SH-SY5Y (cell line): ENCODE measurements around the gene CREBBP.

Source experiments
- GATA2 ChIP-seq: IDR thresholded peaks from 2 replicates; pipeline ENCODE4 v1.6.1; 2011; ENCODE audit warnings: mild to moderate bottlenecking, low read depth, low read length
- GATA3 ChIP-seq: IDR thresholded peaks from 2 replicates; pipeline ENCODE4 v1.6.1; 2011; ENCODE audit warnings: low read depth, mild to moderate bottlenecking, low read length, moderate library complexity

The CREBBP gene

DNA sequence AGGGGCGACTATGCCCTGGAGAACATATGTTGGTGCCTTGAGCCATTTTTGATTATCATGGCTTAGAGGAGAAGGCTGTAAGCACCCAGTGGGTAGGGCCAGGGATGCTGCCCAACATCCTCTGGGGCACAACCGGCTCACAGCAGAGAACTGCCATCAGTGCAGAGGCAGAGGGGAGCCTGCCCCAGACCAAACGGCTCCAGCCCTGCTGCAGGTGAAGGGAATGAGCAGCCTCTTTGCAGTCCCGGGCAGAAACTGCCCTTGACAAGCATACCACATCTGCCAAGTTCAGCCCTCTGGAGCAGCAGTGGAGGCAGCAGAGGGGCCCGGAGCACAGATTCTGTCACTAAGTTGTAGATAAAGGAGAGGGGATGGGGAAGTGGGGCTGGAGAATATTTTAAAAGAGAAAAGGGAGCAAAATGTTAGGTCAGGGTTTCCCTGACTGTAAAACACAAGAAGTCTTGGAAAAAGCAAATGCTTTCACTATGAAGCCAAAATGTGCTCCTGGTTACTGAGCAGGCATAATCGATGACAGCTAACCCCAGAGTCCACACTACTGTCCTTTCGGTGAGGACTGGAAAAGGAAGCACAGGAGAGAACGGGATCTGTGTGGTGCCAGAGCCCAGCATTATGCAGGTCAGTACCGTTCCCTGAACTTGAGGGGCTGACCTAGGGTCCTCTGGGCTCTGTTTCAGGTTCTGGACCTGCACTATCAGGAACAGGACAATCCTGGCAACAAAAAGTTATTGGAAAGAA, 72.0 kb downstream of the CREBBP start:
- TF ChIP-seq GATA3 (no peak), GATA2 (no peak)

DNA sequence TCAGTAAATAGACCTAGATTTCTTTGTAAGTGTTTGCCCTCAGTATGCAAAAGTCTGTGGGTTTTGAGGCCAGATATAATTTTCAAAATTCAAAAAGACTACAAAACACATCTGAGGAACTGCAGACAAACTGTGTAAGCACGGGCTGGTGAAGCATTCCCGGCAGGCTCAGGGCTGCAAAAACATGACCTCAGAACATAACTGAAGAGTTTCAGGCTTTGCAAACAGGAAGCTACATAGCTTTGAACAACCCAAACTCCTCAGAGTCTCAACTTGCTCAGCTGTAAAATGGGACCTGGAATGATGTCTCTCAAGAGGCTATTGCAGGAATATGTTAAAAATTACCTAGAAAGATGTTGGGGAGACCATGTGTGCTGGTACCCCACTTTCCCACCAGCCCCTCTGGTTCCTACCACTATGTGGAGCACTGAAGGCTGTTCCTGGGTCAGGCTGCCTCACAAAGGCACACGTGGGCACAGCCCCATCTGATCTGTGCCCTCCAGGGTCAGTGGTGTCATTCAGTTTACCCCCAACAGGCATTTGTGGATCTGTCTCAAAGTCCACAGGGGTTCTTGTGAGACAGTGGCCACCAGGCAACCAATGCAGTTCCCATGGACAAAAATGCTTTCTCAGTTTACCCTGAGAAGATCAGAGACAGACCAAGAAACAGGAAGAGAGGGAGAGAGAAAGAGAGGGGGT, 72.9 kb downstream of the CREBBP start:
- no peak for TF ChIP-seq GATA2
- no peak for TF ChIP-seq GATA3

DNA sequence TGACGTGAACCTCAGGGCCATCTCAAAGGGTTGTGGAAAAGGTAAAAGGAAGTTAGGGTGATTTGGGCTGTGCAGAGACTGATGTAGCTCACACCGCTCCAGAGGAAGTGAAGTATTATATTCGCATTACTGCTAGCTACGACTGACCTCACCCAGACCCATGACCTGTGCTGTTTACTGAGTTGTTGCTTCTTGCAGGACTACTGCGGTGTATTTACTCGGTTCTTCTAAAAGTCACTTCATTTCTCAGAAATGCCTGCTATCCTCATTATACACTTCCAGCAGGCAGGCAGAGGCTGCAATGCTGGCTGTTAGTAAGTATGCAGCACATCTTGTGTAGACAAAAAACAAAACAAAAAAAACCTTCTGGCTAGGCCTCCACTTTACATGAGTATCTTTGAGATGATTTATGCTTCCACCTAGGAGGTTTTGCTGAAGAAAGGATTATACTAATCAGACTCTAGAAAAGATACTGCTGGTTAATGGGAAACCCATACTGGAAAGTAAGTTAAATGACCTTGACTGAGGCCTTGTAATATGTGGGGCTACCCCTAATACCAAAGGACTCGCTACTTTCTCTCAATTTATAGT, 76.0 kb downstream of the CREBBP start:
- TF ChIP-seq GATA2 (no peak), GATA3 (no peak)

DNA sequence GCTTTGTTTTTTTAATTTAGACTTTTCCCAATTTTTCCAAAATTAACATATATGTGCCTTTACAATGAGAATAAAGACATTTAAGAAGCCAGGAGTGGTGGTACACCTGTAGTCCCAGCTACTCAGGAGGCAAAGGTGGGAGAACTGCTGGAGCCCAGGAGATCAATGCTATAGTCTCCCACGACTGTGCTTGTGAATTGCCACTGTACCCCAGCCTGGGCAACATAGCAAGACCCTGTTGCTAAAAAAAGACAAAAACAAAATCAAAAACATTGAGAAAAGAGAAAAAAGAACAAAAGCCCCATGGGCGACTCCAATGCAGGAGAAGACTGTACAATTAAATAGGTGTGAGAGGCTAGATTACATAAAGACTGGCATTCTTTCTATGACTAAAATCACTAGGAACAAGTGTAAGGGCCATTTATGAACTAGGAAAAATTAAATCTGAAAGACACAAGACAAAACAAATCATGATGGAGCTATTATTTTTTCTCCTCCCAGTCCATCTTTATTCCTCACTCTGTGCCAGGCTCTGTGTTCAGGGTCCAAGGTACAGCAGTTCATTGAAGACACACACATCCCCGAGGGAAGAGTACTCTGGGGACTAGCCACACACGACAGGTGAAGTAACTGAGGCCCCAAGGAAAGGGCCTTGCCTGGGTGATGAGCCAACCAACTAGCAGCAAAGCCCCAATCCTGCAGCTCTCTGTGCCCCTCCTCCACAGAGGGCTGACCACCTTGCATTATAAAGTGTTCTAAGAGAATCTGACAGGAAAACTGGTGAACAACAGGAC, 79.8 kb downstream of the CREBBP start:
- no peak for TF ChIP-seq GATA3

DNA sequence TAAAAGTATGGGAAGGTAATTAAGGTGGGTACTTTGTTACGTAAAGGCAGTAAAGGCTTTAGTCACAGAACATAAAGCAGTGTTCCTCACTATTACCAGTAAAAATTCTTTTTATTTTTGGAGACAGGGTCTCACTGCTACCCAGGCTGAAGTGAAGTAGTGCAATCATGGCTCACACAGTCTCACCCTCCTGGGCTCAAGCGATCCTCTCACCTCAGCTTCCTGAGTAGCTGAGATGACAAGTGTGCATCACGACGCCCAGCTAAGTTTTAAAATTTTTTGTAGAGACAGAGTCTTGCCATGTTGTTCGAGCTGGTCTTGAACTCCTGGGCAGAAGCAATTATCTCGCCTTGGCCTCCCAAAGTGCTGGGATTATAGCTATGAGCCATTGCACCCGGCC, 80.5 kb downstream of the CREBBP start:
- no peak for TF ChIP-seq GATA2
- no peak for TF ChIP-seq GATA3

DNA sequence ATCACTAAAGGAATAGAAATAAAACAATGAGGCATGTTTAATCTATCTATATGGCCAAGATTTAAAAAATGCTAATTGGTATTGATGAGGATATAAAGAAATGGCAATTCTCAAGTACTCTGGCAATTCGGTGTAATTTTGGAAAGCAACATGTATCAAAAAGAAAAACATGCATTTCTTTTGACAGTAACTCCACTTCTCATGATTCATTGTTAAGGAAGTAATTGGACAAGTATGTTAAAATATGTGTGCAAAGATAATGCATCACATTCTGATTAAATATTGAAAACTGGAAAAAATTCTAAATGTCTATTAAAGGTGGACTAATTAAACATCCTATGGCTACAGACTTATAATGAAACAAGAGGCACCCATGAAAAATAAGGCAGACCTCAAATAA, 81.2 kb downstream of the CREBBP start:
- TF ChIP-seq GATA3, result no peak
- no peak for TF ChIP-seq GATA2

DNA sequence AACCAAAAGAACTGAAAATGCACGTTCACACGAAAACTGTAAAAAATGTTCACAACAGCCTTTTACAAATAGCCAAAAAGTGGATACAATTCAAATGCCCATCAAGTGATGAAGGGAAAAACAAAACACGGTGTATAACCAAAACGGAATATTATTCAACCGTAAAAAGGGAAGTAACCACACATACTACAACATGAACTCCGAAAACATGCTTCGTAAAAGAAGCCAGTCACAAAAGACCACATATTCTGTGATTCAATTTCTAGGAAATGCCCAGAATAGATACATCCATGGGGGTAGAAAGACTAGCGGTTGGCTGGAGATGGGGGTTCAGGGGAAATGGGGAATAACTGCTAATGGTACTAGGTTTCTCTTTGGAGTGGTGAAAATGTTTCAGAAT, 81.7 kb downstream of the CREBBP start:
- no peak for TF ChIP-seq GATA2
- no peak for TF ChIP-seq GATA3

DNA sequence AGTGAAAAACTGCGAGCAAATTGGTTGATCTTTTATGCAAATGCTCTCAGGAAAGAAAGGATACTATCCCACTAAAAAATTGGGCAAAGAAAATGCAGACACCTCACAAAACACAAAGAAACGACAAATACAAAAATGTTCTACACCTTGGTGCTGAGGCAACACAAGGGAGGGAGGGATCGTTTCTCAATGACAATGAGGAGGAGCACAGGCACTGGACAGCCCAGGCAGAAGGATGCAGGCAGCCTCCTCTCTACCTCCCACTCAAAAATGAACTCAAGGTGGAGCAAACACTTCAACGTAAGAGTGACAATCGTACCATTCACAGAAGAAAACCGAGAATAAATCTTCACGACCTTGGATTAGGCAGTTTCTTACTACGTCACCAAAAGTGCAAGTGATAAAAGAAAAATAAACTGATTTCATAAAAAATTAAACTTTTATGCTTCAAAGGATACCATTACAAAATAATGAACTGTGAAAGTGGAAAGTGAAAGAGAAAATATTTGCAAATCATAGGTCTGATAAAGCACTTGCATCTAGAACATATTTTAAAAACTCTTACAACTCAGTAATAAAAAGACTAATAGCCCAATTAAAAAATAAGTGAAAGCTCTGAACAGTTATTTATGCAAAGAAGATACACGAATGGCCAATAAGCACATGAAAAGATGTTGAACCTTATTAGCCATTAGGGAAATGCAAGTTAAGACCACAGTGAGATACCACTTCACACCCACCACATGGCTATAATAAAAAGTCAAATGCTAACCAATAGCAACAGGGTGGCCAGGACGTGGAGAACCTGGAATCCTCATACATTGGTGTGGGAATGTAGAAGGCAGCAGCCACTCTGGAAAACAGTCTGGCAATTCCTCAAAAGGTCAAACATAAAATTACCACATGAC, 82.4 kb downstream of the CREBBP start:
- TF ChIP-seq GATA2 (no peak), GATA3 (no peak)

DNA sequence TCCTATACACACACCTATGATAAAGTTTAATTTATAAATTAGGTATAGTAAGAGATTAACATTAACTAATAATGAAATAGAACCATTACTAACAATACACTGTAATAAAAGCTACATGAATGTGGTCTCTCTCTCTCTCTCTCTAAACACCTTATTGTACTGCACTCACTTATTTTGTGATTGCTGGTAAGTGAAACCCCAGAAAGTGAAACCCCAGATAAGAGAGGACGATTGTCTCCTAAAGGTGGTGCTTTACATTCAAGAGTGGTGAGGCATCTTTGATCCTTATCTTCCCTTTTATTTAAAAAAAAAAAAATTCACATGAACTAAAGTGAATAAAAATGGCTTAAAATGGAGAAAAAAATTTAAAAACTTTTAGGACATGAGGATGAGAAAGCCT, 83.0 kb downstream of the CREBBP start:
- no peak for TF ChIP-seq GATA2
- peak; percentile 35; the same call in 1 of the 2 replicates for TF ChIP-seq GATA3

DNA sequence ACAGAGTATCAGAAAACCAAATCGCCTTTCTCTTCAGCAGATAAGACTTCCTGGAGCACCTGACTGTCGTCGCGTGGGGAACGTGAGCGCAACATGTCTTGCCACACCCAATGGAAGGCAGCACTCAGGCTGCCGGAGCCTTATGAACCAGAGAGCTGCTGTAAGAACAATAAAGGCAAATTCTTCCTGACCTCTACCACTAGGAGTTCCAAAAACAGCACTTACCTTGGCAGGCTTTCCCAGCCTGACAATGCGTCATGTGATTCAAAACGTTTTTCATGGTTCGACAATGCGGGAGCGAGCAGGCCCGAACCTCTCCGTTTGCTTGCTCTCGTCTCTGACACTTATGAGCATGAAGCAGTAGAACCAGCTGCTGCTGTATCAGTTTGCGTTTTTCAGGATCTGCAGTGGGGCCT, 87.3 kb downstream of the CREBBP start:
- no peak for TF ChIP-seq GATA2
- no peak for TF ChIP-seq GATA3

DNA sequence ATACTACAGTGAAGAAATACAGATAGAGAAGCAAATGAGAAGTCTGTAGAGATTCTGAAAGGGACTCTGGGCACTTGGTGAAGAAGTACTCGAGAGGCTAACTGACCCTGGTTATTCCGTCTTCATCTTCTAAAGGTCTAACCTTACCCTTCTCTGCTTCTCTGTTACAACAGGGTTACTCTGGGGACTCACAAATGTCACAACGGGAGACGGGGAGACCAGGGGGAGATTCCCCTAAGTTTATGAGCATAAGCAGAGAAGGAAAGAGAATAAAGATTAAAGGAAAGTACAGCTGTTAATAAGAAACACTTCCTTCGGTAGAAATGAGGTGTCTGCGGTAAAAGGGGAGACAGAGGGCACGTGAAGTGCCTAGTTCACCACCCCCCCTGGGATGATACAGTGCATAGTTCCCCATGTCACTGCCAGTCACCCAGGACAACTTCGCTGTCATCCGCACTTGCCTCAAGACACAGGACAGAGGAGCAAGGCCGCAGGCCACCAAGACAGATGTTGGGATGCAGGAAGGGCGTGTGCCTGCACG, 88.0 kb downstream of the CREBBP start:
- no peak for TF ChIP-seq GATA3

DNA sequence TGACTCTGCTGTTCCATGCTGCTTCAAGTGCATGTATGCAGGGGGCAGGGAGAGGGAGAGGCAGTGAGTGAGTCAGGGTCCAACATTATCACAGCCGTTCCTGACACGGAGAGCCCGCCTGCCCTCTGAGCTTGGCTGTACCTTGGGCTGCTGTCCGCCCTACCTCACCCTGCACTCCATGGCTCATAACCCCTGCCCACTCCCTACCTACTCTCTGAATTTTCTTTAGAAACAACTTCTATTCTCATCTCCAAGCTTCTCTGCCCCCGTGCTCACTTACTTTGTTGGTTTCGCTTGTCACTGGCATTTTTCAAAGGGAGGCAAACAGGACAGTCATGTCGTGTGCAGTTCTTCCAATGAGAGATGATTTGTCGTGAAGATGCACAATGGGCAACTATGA, 88.8 kb downstream of the CREBBP start:
- TF ChIP-seq GATA2 (no peak), GATA3 (no peak)

DNA sequence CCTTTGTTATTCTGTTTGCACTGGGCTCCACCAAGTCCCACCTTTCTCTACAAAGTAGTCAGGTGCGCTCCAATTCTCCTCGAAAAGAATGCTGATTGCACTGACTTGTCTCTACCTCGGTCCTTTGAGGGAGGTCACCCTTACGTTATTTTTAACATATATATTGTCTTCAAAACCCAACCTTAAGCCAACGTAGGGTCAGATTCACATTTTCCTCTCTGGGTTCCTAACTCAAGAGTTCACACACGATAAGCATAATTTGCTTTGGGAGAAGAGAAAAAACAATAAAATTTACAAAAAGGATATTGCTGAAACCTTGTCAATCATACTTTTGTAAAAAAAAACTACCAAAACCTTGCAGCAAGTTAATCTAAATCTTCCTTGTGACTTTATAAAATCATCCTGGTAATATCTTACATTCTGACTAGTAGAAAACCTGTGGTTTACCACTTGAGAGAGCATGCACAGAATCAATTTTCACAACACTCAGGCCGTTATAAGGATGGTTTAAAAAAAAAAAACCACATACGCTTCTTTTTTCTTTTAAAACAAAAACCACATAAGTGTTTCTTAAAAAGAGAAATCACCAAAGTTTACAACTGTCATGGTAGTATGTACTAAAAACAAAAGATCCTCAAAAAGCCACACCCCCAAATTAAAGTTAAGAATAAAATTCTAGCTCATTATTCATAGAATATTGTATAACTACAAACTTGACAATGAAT, 91.0 kb downstream of the CREBBP start:
- TF ChIP-seq GATA3, result no peak
- TF ChIP-seq GATA2, result no peak
